ENCODE results near the gene PTPRC.
"Not testable (repeated sequence)": the region's sequence is repeated elsewhere in the genome, so short reads cannot be mapped to it uniquely, and the experiment has no call there.

The PTPRC gene, protein sequence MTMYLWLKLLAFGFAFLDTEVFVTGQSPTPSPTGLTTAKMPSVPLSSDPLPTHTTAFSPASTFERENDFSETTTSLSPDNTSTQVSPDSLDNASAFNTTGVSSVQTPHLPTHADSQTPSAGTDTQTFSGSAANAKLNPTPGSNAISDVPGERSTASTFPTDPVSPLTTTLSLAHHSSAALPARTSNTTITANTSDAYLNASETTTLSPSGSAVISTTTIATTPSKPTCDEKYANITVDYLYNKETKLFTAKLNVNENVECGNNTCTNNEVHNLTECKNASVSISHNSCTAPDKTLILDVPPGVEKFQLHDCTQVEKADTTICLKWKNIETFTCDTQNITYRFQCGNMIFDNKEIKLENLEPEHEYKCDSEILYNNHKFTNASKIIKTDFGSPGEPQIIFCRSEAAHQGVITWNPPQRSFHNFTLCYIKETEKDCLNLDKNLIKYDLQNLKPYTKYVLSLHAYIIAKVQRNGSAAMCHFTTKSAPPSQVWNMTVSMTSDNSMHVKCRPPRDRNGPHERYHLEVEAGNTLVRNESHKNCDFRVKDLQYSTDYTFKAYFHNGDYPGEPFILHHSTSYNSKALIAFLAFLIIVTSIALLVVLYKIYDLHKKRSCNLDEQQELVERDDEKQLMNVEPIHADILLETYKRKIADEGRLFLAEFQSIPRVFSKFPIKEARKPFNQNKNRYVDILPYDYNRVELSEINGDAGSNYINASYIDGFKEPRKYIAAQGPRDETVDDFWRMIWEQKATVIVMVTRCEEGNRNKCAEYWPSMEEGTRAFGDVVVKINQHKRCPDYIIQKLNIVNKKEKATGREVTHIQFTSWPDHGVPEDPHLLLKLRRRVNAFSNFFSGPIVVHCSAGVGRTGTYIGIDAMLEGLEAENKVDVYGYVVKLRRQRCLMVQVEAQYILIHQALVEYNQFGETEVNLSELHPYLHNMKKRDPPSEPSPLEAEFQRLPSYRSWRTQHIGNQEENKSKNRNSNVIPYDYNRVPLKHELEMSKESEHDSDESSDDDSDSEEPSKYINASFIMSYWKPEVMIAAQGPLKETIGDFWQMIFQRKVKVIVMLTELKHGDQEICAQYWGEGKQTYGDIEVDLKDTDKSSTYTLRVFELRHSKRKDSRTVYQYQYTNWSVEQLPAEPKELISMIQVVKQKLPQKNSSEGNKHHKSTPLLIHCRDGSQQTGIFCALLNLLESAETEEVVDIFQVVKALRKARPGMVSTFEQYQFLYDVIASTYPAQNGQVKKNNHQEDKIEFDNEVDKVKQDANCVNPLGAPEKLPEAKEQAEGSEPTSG (N-terminal part only)

DNA sequence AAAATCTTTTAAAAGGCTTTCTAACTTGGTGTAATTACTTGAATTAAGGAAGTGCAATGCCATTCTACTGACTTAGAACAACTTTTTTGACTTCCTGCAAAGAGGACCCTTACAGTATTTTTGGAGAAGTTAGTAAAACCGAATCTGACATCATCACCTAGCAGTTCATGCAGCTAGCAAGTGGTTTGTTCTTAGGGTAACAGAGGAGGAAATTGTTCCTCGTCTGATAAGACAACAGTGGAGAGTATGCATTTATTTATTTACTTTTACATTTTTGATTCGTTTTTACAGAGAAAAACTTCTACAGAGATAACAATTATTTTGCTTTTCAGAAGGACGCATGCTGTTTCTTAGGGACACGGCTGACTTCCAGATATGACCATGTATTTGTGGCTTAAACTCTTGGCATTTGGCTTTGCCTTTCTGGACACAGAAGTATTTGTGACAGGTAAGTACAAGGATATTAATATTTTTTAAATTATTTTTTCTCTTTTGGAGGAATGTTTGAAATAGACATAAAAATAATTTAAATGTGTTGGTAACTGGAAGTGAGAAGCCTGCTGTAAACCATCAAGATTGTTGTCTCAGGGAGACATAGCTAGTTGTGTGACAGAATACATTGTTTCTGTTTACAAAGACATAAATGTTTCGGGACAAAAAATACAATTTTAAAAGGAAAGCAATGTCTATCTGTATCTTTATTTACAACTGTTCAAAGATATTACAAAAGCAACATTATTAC lies at the start of gene PTPRC:
Gene PTPRC (plus strand): TSS at position 147 of the 742 bp plus-strand sequence. CDS start 229 bp downstream, at position 376.
- peak; percentile 66 to 86 for DNase-seq

DNA sequence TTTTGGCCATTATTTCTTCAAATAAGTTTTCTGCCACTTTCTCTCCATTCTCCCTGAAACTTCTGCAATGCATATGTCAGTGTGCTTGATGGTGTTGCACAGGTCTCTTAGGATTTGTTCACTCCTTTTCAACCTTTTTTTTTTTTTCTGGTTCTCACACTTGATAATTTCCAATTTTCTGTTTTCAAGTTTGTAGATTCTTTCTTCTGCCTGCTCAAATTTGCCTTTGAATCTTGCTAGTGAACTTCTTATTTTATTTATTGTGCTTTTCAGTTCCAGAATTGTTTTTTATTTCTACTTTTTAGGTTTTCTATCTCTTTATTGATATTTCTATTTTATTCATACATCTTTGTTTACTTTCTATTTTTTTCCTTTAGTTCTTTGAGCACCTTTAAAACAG lies 48.4 kb upstream of the PTPRC start:
- no peak for DNase-seq

DNA sequence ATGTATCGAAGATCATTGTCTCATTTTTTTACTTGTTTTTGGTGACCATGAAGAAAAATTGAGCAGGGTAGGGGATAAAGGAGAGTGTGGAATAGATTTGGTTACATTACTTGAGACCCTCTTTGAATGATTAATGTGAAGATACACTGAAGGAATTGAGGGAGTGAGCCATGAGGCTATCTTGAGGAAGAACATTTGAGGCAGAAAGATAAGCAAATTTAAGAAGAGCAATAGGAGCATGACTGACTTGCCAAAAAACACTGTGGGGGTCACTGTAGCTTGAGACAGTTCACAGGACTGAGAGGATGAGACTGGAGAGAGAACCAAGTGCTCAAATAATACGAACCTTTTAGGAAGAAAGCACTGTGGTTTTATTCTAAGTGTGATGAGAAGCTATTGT lies 43.1 kb upstream of the PTPRC start:
- no peak for DNase-seq

DNA sequence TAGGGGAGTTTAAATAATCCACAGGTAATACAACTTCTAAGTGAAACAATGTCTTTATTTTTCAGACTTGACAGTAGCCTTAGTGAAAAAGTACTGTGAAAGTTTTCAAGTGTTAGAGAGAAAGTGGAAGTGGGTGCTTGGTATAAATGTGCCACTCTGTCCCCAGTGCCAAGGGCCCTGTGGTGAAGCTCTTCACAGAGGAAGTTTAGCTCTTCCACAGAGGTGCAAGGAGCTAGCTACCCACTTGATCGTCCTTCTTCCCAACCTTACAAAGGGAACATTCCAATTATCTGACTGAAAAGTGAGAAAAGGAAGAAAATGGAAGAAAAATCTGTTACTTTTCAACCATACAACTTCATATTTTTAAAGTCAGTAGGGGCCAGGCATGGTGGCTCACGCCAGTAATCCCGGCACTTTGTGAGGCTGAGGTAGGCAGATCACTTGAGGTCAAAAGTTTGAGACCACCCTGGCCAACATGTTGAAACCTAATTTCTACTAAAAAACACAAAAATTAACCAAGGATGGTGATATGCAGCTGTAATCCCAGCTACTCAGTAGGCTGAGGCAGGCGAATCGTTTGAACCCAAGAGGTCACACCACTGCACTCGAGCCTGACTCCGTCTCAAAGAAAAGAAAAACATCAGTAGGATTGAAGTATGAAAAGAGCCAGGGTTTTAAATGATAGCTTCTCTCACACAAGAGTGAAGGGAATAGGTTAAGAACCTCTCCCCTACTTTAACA lies 41.0 kb upstream of the PTPRC start:
- peak; percentile 31 to 45 for DNase-seq

GRCh38 chr1:198598796-198599321 lies 40.0 kb upstream of the PTPRC start:
- DNase-seq: peak; percentile 28 to 72

GRCh38 chr1:198599749-198600148 lies 39.1 kb upstream of the PTPRC start:
- no peak for DNase-seq

- DNase-seq: no peak
These were observed 37.9 kb upstream of the PTPRC start for GRCh38 chr1:198600906-198601305.

GRCh38 chr1:198601310-198601709 lies 37.5 kb upstream of the PTPRC start:
- DNase-seq: not testable (repeated sequence)

DNA sequence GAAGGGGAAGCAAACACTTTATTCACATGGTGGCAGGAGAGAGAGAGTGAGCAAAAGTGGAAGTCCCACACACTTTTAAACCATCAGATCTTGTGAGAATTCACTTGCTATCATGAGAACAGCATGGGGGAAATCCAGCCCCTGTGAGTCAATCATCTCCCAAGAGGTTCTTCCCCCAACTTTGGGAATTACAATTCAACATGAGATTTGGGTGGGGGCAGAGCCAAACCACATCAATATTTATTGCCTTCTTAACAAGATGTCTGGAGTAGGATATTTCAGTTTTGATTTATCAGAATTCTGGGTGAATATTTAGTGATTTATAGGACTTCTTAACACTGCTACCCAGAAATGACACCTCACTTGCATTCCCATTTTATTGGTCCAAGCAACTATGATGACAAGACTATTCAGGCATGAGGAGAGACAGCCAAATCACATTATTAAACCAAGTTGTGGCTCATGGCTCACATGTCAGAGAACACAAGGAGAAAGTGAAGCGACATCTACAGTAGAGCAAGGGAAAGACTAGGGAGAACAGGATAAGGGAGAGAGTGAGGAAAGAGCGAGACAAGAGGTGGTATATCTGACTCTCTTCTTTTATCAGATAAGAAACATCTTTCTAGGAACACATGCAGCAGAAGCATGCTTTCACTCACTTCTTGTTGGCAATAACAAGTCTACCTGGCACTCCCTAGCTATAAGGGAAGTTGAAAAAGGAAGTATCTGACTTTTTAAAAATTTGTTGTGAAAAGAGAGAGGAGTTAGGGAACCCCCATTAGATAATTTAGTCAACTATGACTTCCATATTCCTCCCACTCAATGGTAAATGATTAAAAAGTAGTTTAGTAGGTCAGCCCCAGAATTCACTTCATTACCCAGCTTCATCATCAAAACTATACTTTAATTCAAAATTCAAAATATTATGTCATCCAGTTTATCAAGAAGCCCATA lies 36.6 kb upstream of the PTPRC start:
- no peak for DNase-seq

DNA sequence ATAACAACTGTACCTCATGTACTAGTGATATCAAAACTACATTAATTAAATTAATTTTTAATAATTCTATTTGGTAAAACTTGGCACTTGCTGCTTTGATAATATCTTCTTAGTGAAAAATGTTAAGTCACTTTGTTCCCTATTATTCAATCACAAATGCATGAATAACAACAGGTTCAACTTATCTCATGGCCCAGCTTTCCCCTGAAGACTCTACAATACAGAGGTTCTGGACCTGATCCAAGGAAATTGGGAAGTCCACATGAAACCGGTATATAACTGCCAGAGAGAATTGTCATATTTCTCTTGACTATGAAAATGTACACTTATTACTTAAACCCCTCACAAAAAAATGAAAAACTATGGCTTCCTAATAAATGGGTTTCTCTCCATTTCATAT lies 33.9 kb upstream of the PTPRC start:
- DNase-seq: no peak

- no peak for DNase-seq
These were observed 33.4 kb upstream of the PTPRC start for GRCh38 chr1:198605406-198605805.

GRCh38 chr1:198606020-198606438 lies 32.8 kb upstream of the PTPRC start:
- no peak for DNase-seq

DNA sequence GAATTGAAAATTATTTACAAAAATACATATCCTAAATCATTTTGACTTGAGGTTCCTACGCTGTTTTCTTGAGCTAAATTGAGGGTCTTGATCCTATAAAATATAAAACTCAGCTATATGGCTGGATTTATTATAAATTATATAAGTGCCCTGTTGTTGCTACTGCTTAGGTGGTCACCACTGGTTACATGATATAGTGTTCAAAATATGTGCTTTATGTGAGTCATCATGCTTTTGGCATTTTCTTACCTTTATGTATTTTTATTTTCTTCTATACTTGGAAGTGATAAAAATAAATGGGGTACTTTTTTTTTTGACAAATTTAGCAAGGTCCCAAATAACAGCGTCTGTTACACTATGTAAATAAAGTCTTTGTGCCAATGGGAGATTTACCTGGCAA lies 31.1 kb upstream of the PTPRC start:
- no peak for DNase-seq

DNA sequence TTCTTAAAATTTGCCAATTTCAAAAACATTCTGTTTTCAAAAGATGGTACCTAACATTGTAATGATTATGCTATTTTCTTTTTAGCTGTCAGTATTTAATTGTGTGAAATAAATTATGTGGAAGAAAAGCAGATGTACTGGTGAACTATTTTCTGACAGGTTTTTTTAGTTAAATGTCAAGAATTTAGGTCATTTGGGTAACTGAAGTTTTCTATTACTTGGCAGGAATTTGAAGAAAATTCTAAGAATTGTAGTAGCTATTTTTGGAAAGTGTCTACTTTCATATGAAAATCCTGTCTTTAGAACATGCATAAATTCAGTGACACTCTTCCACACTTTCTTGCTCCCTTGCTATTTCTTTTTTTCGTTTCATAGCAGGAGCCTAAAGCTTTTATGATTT lies 28.5 kb upstream of the PTPRC start:
- no peak for DNase-seq

DNA sequence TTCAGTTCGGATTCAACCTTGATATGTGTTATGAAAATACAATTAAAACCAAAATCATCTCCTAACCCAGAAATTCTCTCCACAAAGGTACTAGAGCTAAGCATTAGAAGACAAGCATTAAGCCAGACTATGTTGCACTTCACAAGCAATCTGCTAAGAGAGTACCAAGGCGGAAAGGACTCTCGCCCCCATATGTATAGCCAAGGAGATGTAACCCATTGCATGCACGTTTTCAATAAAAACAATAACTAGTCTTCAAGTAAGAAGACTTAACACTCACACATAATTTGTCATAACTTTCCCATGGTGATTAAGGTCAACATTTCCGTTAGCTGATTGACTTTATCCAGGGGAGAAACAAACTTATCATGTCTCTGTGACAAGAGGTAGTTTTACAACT lies 27.6 kb upstream of the PTPRC start:
- DNase-seq: no peak

DNA sequence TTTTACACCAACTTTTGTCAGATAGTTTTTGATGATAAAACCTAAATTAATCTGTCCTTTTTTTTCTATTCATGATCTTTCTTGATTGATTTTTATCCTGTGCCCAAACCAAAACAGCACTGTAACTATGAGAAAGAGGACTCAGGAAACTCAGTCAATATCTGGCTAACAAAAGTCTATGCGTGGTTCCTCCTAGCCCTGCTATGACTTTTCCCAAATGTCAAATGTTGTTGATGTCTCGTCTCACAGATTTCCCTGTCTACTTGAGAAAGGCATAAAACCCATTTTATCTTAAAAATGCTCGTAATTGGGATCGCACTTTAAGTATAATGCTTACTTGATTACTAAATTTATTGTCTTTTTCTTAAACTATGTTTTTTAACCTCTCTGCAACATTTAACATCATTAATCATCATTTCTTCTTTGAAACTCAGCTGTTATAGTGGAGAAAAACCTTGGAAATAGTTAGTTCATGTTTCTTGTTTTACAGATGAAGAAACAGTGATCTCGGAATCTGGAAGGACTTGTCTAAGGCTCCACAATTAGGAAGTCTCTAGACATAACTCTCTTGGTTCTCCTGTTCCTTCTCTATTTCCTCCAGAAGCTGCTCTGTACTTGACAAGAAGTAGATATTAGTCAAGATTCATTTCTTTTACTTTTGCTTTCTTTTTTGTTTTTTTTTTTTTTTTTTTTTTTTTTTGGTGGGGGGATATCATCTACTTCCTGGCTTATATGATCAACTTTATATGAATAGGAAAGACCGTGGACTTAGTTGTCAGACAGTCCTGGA lies 26.2 kb upstream of the PTPRC start:
- peak in 1 of 2 donors; percentile 56 for DNase-seq

- DNase-seq: no peak
These were observed 21.4 kb upstream of the PTPRC start for GRCh38 chr1:198617406-198617805.

DNA sequence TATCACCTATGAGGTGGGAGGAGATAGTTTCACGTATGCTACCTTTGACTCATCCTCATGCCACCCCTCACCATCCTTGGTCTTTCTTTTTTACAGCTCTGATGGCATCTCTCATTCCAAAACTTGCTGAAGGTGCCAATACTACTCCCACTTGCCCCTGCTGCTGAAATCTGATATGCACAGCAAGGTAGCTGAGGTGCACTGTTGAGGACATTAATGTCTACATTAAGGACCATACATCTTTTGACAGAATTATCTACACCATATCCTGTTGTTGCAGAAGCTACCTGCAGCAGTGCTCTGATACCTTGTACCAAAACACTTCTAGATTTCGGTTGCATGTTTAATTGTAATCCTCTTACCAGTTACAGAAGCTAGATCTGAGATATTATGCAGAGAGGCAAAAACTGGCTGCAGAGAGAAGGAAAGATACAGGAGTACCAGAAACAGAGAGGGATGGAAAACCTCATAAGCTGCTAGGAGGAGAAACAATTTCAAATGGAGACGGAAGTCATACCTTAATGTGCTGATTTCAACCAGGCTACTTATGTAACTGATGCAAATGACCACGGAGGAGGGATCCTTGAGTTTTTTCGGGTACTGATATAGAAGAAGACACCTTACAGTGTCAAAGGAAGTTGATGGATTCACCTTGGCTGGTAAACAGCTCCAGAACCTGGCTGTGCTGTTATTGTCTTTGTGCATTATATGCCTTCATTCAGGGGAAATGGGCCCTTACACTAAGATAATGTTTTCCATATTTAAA lies 19.3 kb upstream of the PTPRC start:
- DNase-seq: no peak
